Putamen (tissue), 1 donor: ENCODE data around the gene CRACDL.
"Not testable (repeated sequence)": the region's sequence is repeated elsewhere in the genome, so short reads cannot be mapped to it uniquely, and the experiment has no call there.

ENCODE experiments used
- DNase-seq: peaks from one replicate; pipeline ENCODE4 v3.0.0-alpha.2; 2016; ENCODE audit warnings: low spot score

CRACDL gene

GRCh38 chr2:98907966-98908905, 27.8 kb downstream of the CRACDL start:
- no peak for DNase-seq

GRCh38 chr2:98907385-98907784, 28.6 kb downstream of the CRACDL start:
- DNase-seq = no peak

- no peak for DNase-seq
Observed at GRCh38 chr2:98903767-98904485, 32.1 kb downstream of the CRACDL start.

- DNase-seq = no peak
Observed at GRCh38 chr2:98903064-98903355, 33.0 kb downstream of the CRACDL start.

GRCh38 chr2:98902209-98903063, 33.6 kb downstream of the CRACDL start:
- no peak for DNase-seq

GRCh38 chr2:98901702-98902101, 34.3 kb downstream of the CRACDL start:
- DNase-seq = no peak

GRCh38 chr2:98901291-98901690, 34.7 kb downstream of the CRACDL start:
- no peak for DNase-seq

GRCh38 chr2:98900721-98901120, 35.3 kb downstream of the CRACDL start:
- no peak for DNase-seq

GRCh38 chr2:98899703-98900078, 36.3 kb downstream of the CRACDL start:
- DNase-seq = not testable (repeated sequence)

GRCh38 chr2:98899041-98899702, 36.9 kb downstream of the CRACDL start:
- DNase-seq = no peak

GRCh38 chr2:98898423-98898841, 37.6 kb downstream of the CRACDL start:
- DNase-seq = no peak

- no peak for DNase-seq
Observed at GRCh38 chr2:98897746-98898145, 38.3 kb downstream of the CRACDL start.

- DNase-seq = no peak
Observed at GRCh38 chr2:98896944-98897343, 39.1 kb downstream of the CRACDL start.

GRCh38 chr2:98896416-98896815, 39.6 kb downstream of the CRACDL start:
- no peak for DNase-seq

- no peak for DNase-seq
Observed at GRCh38 chr2:98895901-98896300, 40.1 kb downstream of the CRACDL start.

GRCh38 chr2:98895221-98895620, 40.8 kb downstream of the CRACDL start:
- no peak for DNase-seq

GRCh38 chr2:98894331-98895000, 41.6 kb downstream of the CRACDL start:
- DNase-seq = no peak

- peak; percentile 50 for DNase-seq
Observed at GRCh38 chr2:98893911-98894321, 42.1 kb downstream of the CRACDL start.

- DNase-seq = no peak
Observed at GRCh38 chr2:98892871-98893270, 43.2 kb downstream of the CRACDL start.

- DNase-seq = no peak
Observed at GRCh38 chr2:98891591-98891990, 44.4 kb downstream of the CRACDL start.

GRCh38 chr2:98886066-98886554, 49.9 kb downstream of the CRACDL start:
- DNase-seq = no peak
